Measurements from ENCODE around the gene C6orf132.
A peak's percentile ranks its signal among the peaks of the same experiment; 100 is the strongest.

Gene C6orf132

GRCh38 chr6:42159431-42160024, 17.1 kb upstream of the C6orf132 start:
- Histone ChIP-seq H3K79me1 (ENCODE audit: low read length) (no peaks in the 10 kb centered on the region), H2BK120ac (ENCODE audit: insufficient read depth, low read length, poor library complexity) (no peak overlapping the region), H3K36me3 (ENCODE audit: control insufficient read depth in 1 of 2, insufficient read depth in 2 of 2, low read length in 2 of 2) (no peaks in the 10 kb centered on the region), H3K4me3 (ENCODE audit: low read depth, low read length) (no peak overlapping the region), H2AFZ (ENCODE audit: insufficient read depth, low read length, poor library complexity) (no peak overlapping the region), H3K4me1 (ENCODE audit: control insufficient read depth in 1 of 2, insufficient read depth in 2 of 2, low read length in 2 of 2) (no peaks in the 10 kb centered on the region), H2BK12ac (ENCODE audit: low read length) (no peak overlapping the region), H2BK5ac (ENCODE audit: low read depth, low read length, poor library complexity) (no peak overlapping the region), H3K23ac (ENCODE audit: low read length) (peak overlapping the region; percentile 18), H3K27me3 (ENCODE audit: insufficient read depth, low read length) (no peaks in the 10 kb centered on the region), H3K79me2 (ENCODE audit: control insufficient read depth, insufficient read depth, low read length, poor library complexity) (no peaks in the 10 kb centered on the region), H3K9me3 (ENCODE audit: insufficient read depth, low read depth, low read length) (no peaks in the 10 kb centered on the region), H4K91ac (ENCODE audit: low read depth, low read length) (no peak overlapping the region), H3K4ac (ENCODE audit: low read depth, low read length) (no peak overlapping the region), H3K18ac (ENCODE audit: low read length) (no peak overlapping the region), H3K4me2 (ENCODE audit: low read length) (no peak overlapping the region), H3K14ac (ENCODE audit: low read length) (no peak overlapping the region), H2AK5ac (ENCODE audit: low read length) (no peak overlapping the region), H4K12ac (ENCODE audit: low read depth, low read length) (no peak overlapping the region), H3K27ac (ENCODE audit: low read depth, low read length) (no peak overlapping the region), H4K8ac (ENCODE audit: low read depth, low read length) (no peak overlapping the region), H3K9ac (ENCODE audit: low read length) (no peak overlapping the region)
- DNase-seq: no peak
- WGBS (ENCODE audit: extremely low coverage, insufficient coverage, insufficient read length): no CpG with 5 or more reads among the region's 4 CpGs

DNA sequence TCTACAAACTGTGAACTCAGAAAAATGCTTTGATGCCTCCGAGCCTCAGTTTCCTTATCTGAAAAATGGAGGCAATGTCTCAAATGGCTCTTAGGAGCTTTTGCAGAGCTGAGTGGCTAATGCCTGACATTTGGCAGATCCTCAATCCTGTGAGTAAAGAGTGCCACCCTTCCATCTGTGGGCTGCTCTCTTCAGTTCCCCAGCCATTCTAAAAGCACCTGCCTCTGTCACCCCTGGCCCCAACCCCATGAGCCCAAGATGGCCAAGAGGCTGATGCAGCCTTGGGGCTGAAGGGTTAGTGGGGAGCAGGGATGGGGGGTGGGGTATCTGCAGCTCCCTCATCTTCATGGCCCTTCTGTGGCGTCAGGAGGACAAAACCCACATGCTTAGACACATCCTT, 16.2 kb upstream of the C6orf132 start:
- Histone ChIP-seq H2BK12ac (ENCODE audit: low read length) (no peak overlapping the region), H3K4me3 (ENCODE audit: low read depth, low read length) (no peak overlapping the region), H2AK5ac (ENCODE audit: low read length) (no peak overlapping the region), H2BK5ac (ENCODE audit: low read depth, low read length, poor library complexity) (no peak overlapping the region), H3K4ac (ENCODE audit: low read depth, low read length) (no peak overlapping the region), H4K91ac (ENCODE audit: low read depth, low read length) (no peak overlapping the region), H3K79me2 (ENCODE audit: control insufficient read depth, insufficient read depth, low read length, poor library complexity) (no peaks in the 10 kb centered on the region), H2BK120ac (ENCODE audit: insufficient read depth, low read length, poor library complexity) (no peak overlapping the region), H4K8ac (ENCODE audit: low read depth, low read length) (no peak overlapping the region), H3K79me1 (ENCODE audit: low read length) (no peaks in the 10 kb centered on the region), H3K9ac (ENCODE audit: low read length) (no peak overlapping the region), H3K4me2 (ENCODE audit: low read length) (no peak overlapping the region), H3K23ac (ENCODE audit: low read length) (no peak overlapping the region), H3K9me3 (ENCODE audit: insufficient read depth, low read depth, low read length) (no peaks in the 10 kb centered on the region), H3K14ac (ENCODE audit: low read length) (no peak overlapping the region), H2AFZ (ENCODE audit: insufficient read depth, low read length, poor library complexity) (no peak overlapping the region), H3K4me1 (ENCODE audit: control insufficient read depth in 1 of 2, insufficient read depth in 2 of 2, low read length in 2 of 2) (no peaks in the 10 kb centered on the region), H4K12ac (ENCODE audit: low read depth, low read length) (no peak overlapping the region), H3K18ac (ENCODE audit: low read length) (no peak overlapping the region), H3K27ac (ENCODE audit: low read depth, low read length) (no peak overlapping the region), H3K36me3 (ENCODE audit: control insufficient read depth in 1 of 2, insufficient read depth in 2 of 2, low read length in 2 of 2) (no peaks in the 10 kb centered on the region), H3K27me3 (ENCODE audit: insufficient read depth, low read length) (no peaks in the 10 kb centered on the region)
- DNase-seq: no peak
- WGBS (ENCODE audit: extremely low coverage, insufficient coverage, insufficient read length): no CpG with 5 or more reads among the region's 2 CpGs

DNA sequence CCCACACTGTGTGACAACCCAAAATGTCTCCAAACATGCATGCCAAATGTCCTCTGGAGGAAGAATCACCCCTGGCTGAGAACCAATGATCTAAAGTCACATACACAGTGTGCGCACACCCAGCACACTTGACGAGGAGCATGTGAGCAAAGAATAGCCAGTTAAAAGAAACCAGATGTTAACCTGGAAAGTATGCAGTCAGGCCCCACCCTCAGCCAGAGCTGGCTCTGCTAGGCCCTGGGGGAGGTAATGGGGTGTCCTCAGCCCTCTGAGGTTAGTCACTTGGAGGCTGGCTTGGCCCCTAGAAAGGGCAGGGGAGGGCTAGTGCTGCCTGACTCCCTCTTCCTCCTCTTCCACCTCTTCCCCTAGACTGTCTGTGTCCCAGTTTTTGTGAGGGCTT, 15.6 kb upstream of the C6orf132 start:
- no peak overlapping the region for H2BK120ac ChIP-seq (ENCODE audit: insufficient read depth, low read length, poor library complexity)
- no peaks in the 10 kb centered on the region for H3K9me3 ChIP-seq (ENCODE audit: insufficient read depth, low read depth, low read length)
- H3K79me2 ChIP-seq (ENCODE audit: control insufficient read depth, insufficient read depth, low read length, poor library complexity): no peaks in the 10 kb centered on the region
- H2AFZ ChIP-seq (ENCODE audit: insufficient read depth, low read length, poor library complexity): no peak overlapping the region
- no peak overlapping the region for H3K4me3 ChIP-seq (ENCODE audit: low read depth, low read length)
- H2AK5ac ChIP-seq (ENCODE audit: low read length): no peak overlapping the region
- no peak overlapping the region for H3K9ac ChIP-seq (ENCODE audit: low read length)
- no peaks in the 10 kb centered on the region for H3K36me3 ChIP-seq (ENCODE audit: control insufficient read depth in 1 of 2, insufficient read depth in 2 of 2, low read length in 2 of 2)
- H4K91ac ChIP-seq (ENCODE audit: low read depth, low read length): no peak overlapping the region
- H3K14ac ChIP-seq (ENCODE audit: low read length): no peak overlapping the region
- no peak overlapping the region for H2BK5ac ChIP-seq (ENCODE audit: low read depth, low read length, poor library complexity)
- H3K4me2 ChIP-seq (ENCODE audit: low read length): no peak overlapping the region
- no peaks in the 10 kb centered on the region for H3K79me1 ChIP-seq (ENCODE audit: low read length)
- H4K12ac ChIP-seq (ENCODE audit: low read depth, low read length): no peak overlapping the region
- H3K27me3 ChIP-seq (ENCODE audit: insufficient read depth, low read length): no peaks in the 10 kb centered on the region
- H4K8ac ChIP-seq (ENCODE audit: low read depth, low read length): no peak overlapping the region
- H3K4me1 ChIP-seq (ENCODE audit: control insufficient read depth in 1 of 2, insufficient read depth in 2 of 2, low read length in 2 of 2): no peaks in the 10 kb centered on the region
- WGBS (ENCODE audit: extremely low coverage, insufficient coverage, insufficient read length): no CpG with 5 or more reads among the region's 2 CpGs
- H3K18ac ChIP-seq (ENCODE audit: low read length): no peak overlapping the region
- no peak overlapping the region for H3K4ac ChIP-seq (ENCODE audit: low read depth, low read length)
- no peak overlapping the region for H3K27ac ChIP-seq (ENCODE audit: low read depth, low read length)
- H2BK12ac ChIP-seq (ENCODE audit: low read length): no peak overlapping the region
- no peak for DNase-seq
- no peak overlapping the region for H3K23ac ChIP-seq (ENCODE audit: low read length)

GRCh38 chr6:42156638-42157037, 14.2 kb upstream of the C6orf132 start:
- no peak overlapping the region for H3K9ac ChIP-seq (ENCODE audit: low read length)
- H3K14ac ChIP-seq (ENCODE audit: low read length): no peak overlapping the region
- no peaks in the 10 kb centered on the region for H3K36me3 ChIP-seq (ENCODE audit: control insufficient read depth in 1 of 2, insufficient read depth in 2 of 2, low read length in 2 of 2)
- H2AFZ ChIP-seq (ENCODE audit: insufficient read depth, low read length, poor library complexity): no peak overlapping the region
- H2AK5ac ChIP-seq (ENCODE audit: low read length): no peak overlapping the region
- no peak overlapping the region for H4K8ac ChIP-seq (ENCODE audit: low read depth, low read length)
- H2BK12ac ChIP-seq (ENCODE audit: low read length): no peak overlapping the region
- no peak overlapping the region for H2BK120ac ChIP-seq (ENCODE audit: insufficient read depth, low read length, poor library complexity)
- no peak overlapping the region for H3K18ac ChIP-seq (ENCODE audit: low read length)
- H3K4me2 ChIP-seq (ENCODE audit: low read length): no peak overlapping the region
- H3K9me3 ChIP-seq (ENCODE audit: insufficient read depth, low read depth, low read length): no peaks in the 10 kb centered on the region
- H3K27ac ChIP-seq (ENCODE audit: low read depth, low read length): no peak overlapping the region
- no peaks in the 10 kb centered on the region for H3K79me2 ChIP-seq (ENCODE audit: control insufficient read depth, insufficient read depth, low read length, poor library complexity)
- no CpG with 5 or more reads among the region's 3 CpGs for WGBS (ENCODE audit: extremely low coverage, insufficient coverage, insufficient read length)
- H3K23ac ChIP-seq (ENCODE audit: low read length): no peak overlapping the region
- H3K27me3 ChIP-seq (ENCODE audit: insufficient read depth, low read length): no peaks in the 10 kb centered on the region
- no peak overlapping the region for H4K91ac ChIP-seq (ENCODE audit: low read depth, low read length)
- no peak overlapping the region for H3K4ac ChIP-seq (ENCODE audit: low read depth, low read length)
- no peak overlapping the region for H2BK5ac ChIP-seq (ENCODE audit: low read depth, low read length, poor library complexity)
- no peak for DNase-seq
- no peaks in the 10 kb centered on the region for H3K79me1 ChIP-seq (ENCODE audit: low read length)
- no peaks in the 10 kb centered on the region for H3K4me1 ChIP-seq (ENCODE audit: control insufficient read depth in 1 of 2, insufficient read depth in 2 of 2, low read length in 2 of 2)
- no peak overlapping the region for H4K12ac ChIP-seq (ENCODE audit: low read depth, low read length)
- no peak overlapping the region for H3K4me3 ChIP-seq (ENCODE audit: low read depth, low read length)
